GM23338 (cell line): Measurements from ENCODE around the gene ITPKA. TPM values are rescaled to one million over a fixed set of nuclear protein-coding genes. Genes with fewer than 3 reads are reported as not detected.

Experiments used
- ATAC-seq: fragments of 200-7000 bp; cut with Tn5 transposase; 3 replicates; pipeline ENCODE4 v1.9.1; 2020
- DNase-seq: peaks from one replicate; pipeline ENCODE4 v3.0.0-alpha.2; 2015; ENCODE audit warnings: low spot score
- H2AFZ ChIP-seq: fragments of 200-600 bp; sonication (generic); 2 replicates; pipeline ENCODE4 v1.8.0; 2016; ENCODE audit warnings: antibody characterized with exemption, mild to moderate bottlenecking, moderate library complexity
- H3F3A ChIP-seq: fragments of 200-600 bp; sonication (generic); replicated peaks from 2 replicates; pipeline ENCODE4 v1.8.0; 2017; ENCODE audit warnings: antibody characterized with exemption, mixed run types, low read depth
- H3K27ac ChIP-seq: fragments of 200-600 bp; sonication (generic); 2 replicates; pipeline ENCODE4 v1.6.1; 2016; ENCODE audit warnings: low read depth
- H3K27me3 ChIP-seq: fragments of 200-600 bp; sonication (generic); 2 replicates; pipeline ENCODE4 v1.8.0; 2016; ENCODE audit warnings: mild to moderate bottlenecking, mixed run types, moderate library complexity; ENCODE audit not compliant: insufficient read depth
- H3K36me3 ChIP-seq: fragments of 200-600 bp; sonication (generic); 2 replicates; pipeline ENCODE4 v1.8.0; 2016; ENCODE audit warnings: mild to moderate bottlenecking; ENCODE audit not compliant: insufficient read depth
- H3K4me1 ChIP-seq: fragments of 200-600 bp; sonication (generic); 2 replicates; pipeline ENCODE4 v1.8.0; 2016; ENCODE audit warnings: mild to moderate bottlenecking, moderate library complexity; ENCODE audit not compliant: insufficient read depth
- H3K4me2 ChIP-seq: fragments of 200-600 bp; sonication (generic); 2 replicates; pipeline ENCODE4 v1.7.1; 2017; ENCODE audit warnings: mixed run types
- H3K4me3 ChIP-seq: fragments of 200-600 bp; sonication (generic); 2 replicates; pipeline ENCODE4 v1.6.1; 2016; ENCODE audit warnings: mixed run types
- H3K79me2 ChIP-seq: fragments of 200-600 bp; sonication (generic); replicated peaks from 2 replicates; pipeline ENCODE4 v1.8.0; 2017; ENCODE audit warnings: mild to moderate bottlenecking; ENCODE audit not compliant: insufficient read depth
- H3K9me2 ChIP-seq: fragments of 200-600 bp; sonication (generic); 2 replicates; pipeline ENCODE4 v1.8.0; 2017; ENCODE audit not compliant: insufficient read depth
- H4K20me1 ChIP-seq: fragments of 200-600 bp; sonication (generic); replicated peaks from 2 replicates; pipeline ENCODE4 v1.8.0; 2017; ENCODE audit warnings: mild to moderate bottlenecking; ENCODE audit not compliant: insufficient read depth
- H3K27ac Mint-ChIP-seq: 2 replicates; pipeline ENCODE4 v1.8.0; 2020; ENCODE audit warnings: inconsistent platforms, mild to moderate bottlenecking, moderate library complexity, mixed read lengths
- H3K27me3 Mint-ChIP-seq: 3 replicates; pipeline ENCODE4 v1.8.0; 2022; ENCODE audit warnings: low read depth, mild to moderate bottlenecking, moderate library complexity, mixed read lengths, inconsistent platforms; ENCODE audit not compliant: insufficient read depth, poor library complexity
- H3K36me3 Mint-ChIP-seq: 3 replicates; pipeline ENCODE4 v1.8.0; 2021; ENCODE audit warnings: low read depth, mild to moderate bottlenecking, inconsistent platforms, moderate library complexity, mixed read lengths
- H3K4me1 Mint-ChIP-seq: 3 replicates; pipeline ENCODE4 v1.8.0; 2020; ENCODE audit warnings: mild to moderate bottlenecking, inconsistent platforms, mixed read lengths
- H3K4me3 Mint-ChIP-seq: 3 replicates; pipeline ENCODE4 v1.8.0; 2021; ENCODE audit warnings: moderate library complexity, mild to moderate bottlenecking, inconsistent platforms, mixed read lengths
- H3K9me3 Mint-ChIP-seq: 3 replicates; pipeline ENCODE4 v1.8.0; 2020; ENCODE audit warnings: moderate library complexity, mild to moderate bottlenecking, inconsistent platforms, mixed read lengths
- ETS1 ChIP-seq: IDR thresholded peaks from 2 replicates; pipeline ENCODE4 v1.6.1; 2016; ENCODE audit warnings: antibody characterized with exemption
- EZH2 ChIP-seq: fragments of 200-600 bp; sonication (generic); IDR thresholded peaks from one replicate; pipeline ENCODE4 v1.8.0; 2017; ENCODE audit warnings: antibody characterized with exemption, mild to moderate bottlenecking, low read depth; ENCODE audit not compliant: unreplicated experiment
- EZH2phosphoT487 ChIP-seq: fragments of 200-600 bp; sonication (generic); IDR thresholded peaks from one replicate; pipeline ENCODE4 v1.8.1; 2018; ENCODE audit warnings: antibody characterized with exemption; ENCODE audit not compliant: unreplicated experiment
- REST ChIP-seq: IDR thresholded peaks from one replicate; pipeline ENCODE4 v1.6.1; 2018; ENCODE audit warnings: antibody characterized with exemption; ENCODE audit not compliant: unreplicated experiment
- polyA plus RNA-seq: library from polyadenylated mRNA; unstranded; fragments of >200 nt; fragmentation: Nextera tagmentation; extraction: Ambion mirVana; gene quantifications from 2 replicates; pipeline ENCODE4 v1.2.1, GENCODE V29; 2016
- total RNA-seq: library from RNA; depleted of rRNA; stranded (reverse); fragments of >200 nt; shearing (Covaris generic); gene quantifications from 2 replicates; pipeline ENCODE4 v1.2.3, GENCODE V29; 2014

Gene ITPKA
- total and polyA plus RNA-seq, 2 experiments from 2014 or later = 0.55 to 2.1 TPM

GRCh38 chr15:41494922-41495735 lies 1.5 kb downstream of the ITPKA start:
- H3K79me2 ChIP-seq = no peaks in the 10 kb centered on the region
- peak overlapping the region; percentile 96 for H3K4me2 ChIP-seq
- peaks cover 3% of the 10 kb centered on the region; the same call in 1 of the 3 replicates for H3K36me3 Mint-ChIP-seq
- DNase-seq (peak; percentile 74), ATAC-seq (peak; percentile 18)
- no peak overlapping the region for H3K27ac Mint-ChIP-seq
- peaks cover 16% of the 10 kb centered on the region for H3K4me1 ChIP-seq
- H3K4me3 Mint-ChIP-seq = peak overlapping the region; percentile 59
- peak overlapping the region; percentile 64 for H3K4me3 ChIP-seq
- H3F3A ChIP-seq = peaks cover 17% of the 10 kb centered on the region
- H3K9me3 Mint-ChIP-seq = no peaks in the 10 kb centered on the region; the same call in 2 of the 3 replicates
- H3K27me3 ChIP-seq = peaks cover 98% of the 10 kb centered on the region
- H3K27me3 Mint-ChIP-seq = peaks cover 86% of the 10 kb centered on the region
- no peak overlapping the region for H3K27ac ChIP-seq
- TF ChIP-seq ETS1 = no peak
- peak; percentile 92 for TF ChIP-seq EZH2
- TF ChIP-seq EZH2phosphoT487 = peak; percentile 65
- no peaks in the 10 kb centered on the region for H3K36me3 ChIP-seq
- peaks cover 18% of the 10 kb centered on the region for H3K4me1 Mint-ChIP-seq
- H2AFZ ChIP-seq = peak overlapping the region; percentile 96
- H3K9me2 ChIP-seq = no peaks in the 10 kb centered on the region
- H4K20me1 ChIP-seq = peaks cover 2% of the 10 kb centered on the region

GRCh38 chr15:41495736-41496599 lies 2.3 kb downstream of the ITPKA start:
- peak overlapping the region; percentile 96 for H3K4me2 ChIP-seq
- peak overlapping the region; percentile 59 for H3K4me3 Mint-ChIP-seq

More at GRCh38 chr15:41495736-41496599, 2.3 kb downstream of the ITPKA start:
- H3K27ac Mint-ChIP-seq = no peak overlapping the region
- no peak for TF ChIP-seq REST
- TF ChIP-seq EZH2 = peak; percentile 73
- peak; percentile 76 for TF ChIP-seq EZH2phosphoT487
- Histone ChIP-seq H3K9me2 (no peaks in the 10 kb centered on the region), H2AFZ (peak overlapping the region; percentile 96), H3K27me3 (peaks cover 98% of the 10 kb centered on the region), H3K4me1 (peaks cover 17% of the 10 kb centered on the region), H3F3A (peaks cover 20% of the 10 kb centered on the region), H3K4me3 (peak overlapping the region; percentile 64), H3K27ac (no peak overlapping the region), H3K79me2 (no peaks in the 10 kb centered on the region), H3K36me3 (no peaks in the 10 kb centered on the region), H4K20me1 (peaks cover 11% of the 10 kb centered on the region)
- H3K9me3 Mint-ChIP-seq = no peaks in the 10 kb centered on the region; the same call in 2 of the 3 replicates
- H3K36me3 Mint-ChIP-seq = peaks cover 3% of the 10 kb centered on the region; the same call in 1 of the 3 replicates
- DNase-seq (peak; percentile 82), ATAC-seq (peak; percentile 56)
- peaks cover 20% of the 10 kb centered on the region for H3K4me1 Mint-ChIP-seq
- H3K27me3 Mint-ChIP-seq = peaks cover 92% of the 10 kb centered on the region
